ENCODE measurements around the gene WDR88.

- TF ChIP-seq POLR2AphosphoS5 (IDR thresholded peaks at IDR 0.05; ENCODE audit: low read depth, low read length) (no peak), POLR2A (IDR thresholded peaks at IDR 0.05; ENCODE audit: low read depth, low read length) (no peak), TAF1 (IDR thresholded peaks at IDR 0.05; ENCODE audit: low read depth, low read length) (no peak), SPI1 (IDR thresholded peaks at IDR 0.05; ENCODE audit: low read depth, low read length) (no peak), PAX5 (IDR thresholded peaks at IDR 0.05; ENCODE audit: insufficient read depth, low read length, severe bottlenecking) (no peak), POU2F2 (IDR thresholded peaks at IDR 0.05; ENCODE audit: low read depth, low read length) (no peak)
Measured at GRCh38 chr19:33220115-33220514, 88.2 kb downstream of the WDR88 start.

Measured in GM12891 (cell line).